ENCODE results near the gene ZNF827. TPM values are rescaled to one million over a fixed set of nuclear protein-coding genes. Genes with fewer than 3 reads are reported as not detected.

ZNF827 gene
- total and polyA plus RNA-seq, 9 of the 15 experiments (the other 6 are each of a cell fraction or from before 2014, with no cell fraction given), result 0.07 to 0.40 TPM; not detected in 7

GRCh38 chr4:145866991-145867390 is 71.6 kb downstream of the ZNF827 start:
- Histone ChIP-seq H3K9me3 (replicated peaks; ENCODE audit: control insufficient read depth, insufficient read depth, low read depth, low read length) (no peaks in the 10 kb centered on the region), H3K27me3 (ENCODE audit: control insufficient read depth in 2 of 2, insufficient read depth in 2 of 2, low read length in 2 of 2) (peaks cover 0 to under 1% of the 10 kb centered on the region in 2 experiments; a peak in 1 of 5 replicates), H4K20me1 (replicated peaks; ENCODE audit: control insufficient read depth, insufficient read depth, low read length) (no peaks in the 10 kb centered on the region), H3K4me3 (no peak overlapping the region), H3K27ac (ENCODE audit: extremely low read depth, low read depth, low read length) (no peak overlapping the region), H2AFZ (ENCODE audit: low read depth, low read length) (no peak overlapping the region), H3K9ac (ENCODE audit: insufficient read depth in 1 of 2, low read depth in 2 of 2, low read length in 2 of 2) (no peak overlapping the region), H3K4me1 (replicated peaks in 1 of 2; ENCODE audit: control insufficient read depth in 2 of 2, insufficient read depth in 2 of 2, low read length in 2 of 2) (no peaks in the 10 kb centered on the region), H3K9me1 (ENCODE audit: control insufficient read depth, insufficient read depth, low read length) (no peaks in the 10 kb centered on the region), H3K4me2 (ENCODE audit: insufficient read depth, low read length) (no peak overlapping the region), H3K36me3 (ENCODE audit: control insufficient read depth, insufficient read depth, low read length) (no peaks in the 10 kb centered on the region), H3K79me2 (ENCODE audit: control insufficient read depth, insufficient read depth, low read length) (no peaks in the 10 kb centered on the region)
- ChIA-PET CTCF (ENCODE audit: low intra/inter-chr PET ratio) (no interaction called here), POLR2A (no interaction called here)
- FAIRE-seq (no peak), ATAC-seq (no peak), DNase-seq (ENCODE audit: extremely low read depth in 1 of 4, low spot score in 3 of 4) (no peak)
- BruUV-seq (replicated peaks), result no TSS peak
- WGBS (ENCODE audit: insufficient coverage, low coverage, missing lambda C conversion rate), result 0% methylated on average over 4 of the region's 4 CpGs
- intact Hi-C loops (cut with micrococcal nuclease), result no loop called here
- in situ Hi-C loops (cut with MboI), result no loop called here
- TF ChIP-seq GTF2B (IDR thresholded peaks at IDR 0.05; ENCODE audit: extremely low read depth, insufficient read length) (no peak), ZNF232 (CRISPR knock-in tag; IDR thresholded peaks at IDR 0.05) (no peak), XRCC4 (IDR thresholded peaks at IDR 0.05; ENCODE audit: extremely low read depth, insufficient read depth, insufficient read length) (no peak), MEF2A (IDR thresholded peaks at IDR 0.05; ENCODE audit: control insufficient read depth, low read depth, low read length) (no peak), SAP30 (IDR thresholded peaks at IDR 0.05; ENCODE audit: borderline replicate concordance, insufficient read depth, low read depth, low read length, poor library complexity, severe bottlenecking) (no peak), ETV5 (CRISPR knock-in tag; IDR thresholded peaks at IDR 0.05; ENCODE audit: low read depth) (no peak), BRF2 (IDR thresholded peaks at IDR 0.05; ENCODE audit: borderline replicate concordance, insufficient read depth, insufficient read length) (no peak), SOX6 (IDR thresholded peaks at IDR 0.05) (no peak), CEBPZ (IDR thresholded peaks at IDR 0.05; ENCODE audit: borderline replicate concordance, low read depth, low read length) (no peak), SMARCB1 (IDR thresholded peaks at IDR 0.05; ENCODE audit: insufficient read length, low read depth) (no peak), U2AF2 (optimal IDR thresholded peaks at IDR 0.05; ENCODE audit: low read depth, low read length) (no peak), NCOA1 (IDR thresholded peaks at IDR 0.05; ENCODE audit: low read depth) (no peak), ID3 (CRISPR knock-in tag; IDR thresholded peaks at IDR 0.05) (no peak), ID3 (tag; IDR thresholded peaks at IDR 0.05) (no peak), E4F1 (CRISPR knock-in tag; IDR thresholded peaks at IDR 0.05; ENCODE audit: borderline replicate concordance) (no peak)

Data from K562 (cell line).